ENCODE results near the gene COP1. TPM values are rescaled to one million over a fixed set of nuclear protein-coding genes. Genes with fewer than 3 reads are reported as not detected.
"Not testable (repeated sequence)": the region's sequence is repeated elsewhere in the genome, so short reads cannot be mapped to it uniquely, and the experiment has no call there.

The COP1 gene
- polyA plus RNA-seq, 3 donors, result 15.9 to 35.3 (median 20.8) TPM

DNA sequence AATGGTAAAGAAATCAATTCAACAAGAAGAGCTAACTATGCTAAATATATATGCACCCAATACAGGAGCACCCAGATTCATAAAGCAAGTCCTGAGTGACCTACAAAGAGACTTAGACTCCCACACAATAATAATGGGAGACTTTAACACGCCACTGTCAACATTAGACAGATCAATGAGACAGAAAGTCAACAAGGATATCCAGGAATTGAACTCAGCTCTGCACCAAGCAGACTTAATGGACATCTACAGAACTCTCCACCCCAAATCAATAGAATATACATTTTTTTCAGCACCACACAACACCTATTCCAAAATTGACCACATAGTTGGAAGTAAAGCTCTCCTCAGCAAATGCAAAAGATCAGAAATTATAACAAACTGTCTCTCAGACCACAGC, 212.4 kb downstream of the COP1 start:
- 100% methylated on average over 1 of the region's 1 CpG for WGBS, 3 donors
- H3K27ac ChIP-seq (ENCODE audit: low read depth, low read length), result not testable (repeated sequence)

DNA sequence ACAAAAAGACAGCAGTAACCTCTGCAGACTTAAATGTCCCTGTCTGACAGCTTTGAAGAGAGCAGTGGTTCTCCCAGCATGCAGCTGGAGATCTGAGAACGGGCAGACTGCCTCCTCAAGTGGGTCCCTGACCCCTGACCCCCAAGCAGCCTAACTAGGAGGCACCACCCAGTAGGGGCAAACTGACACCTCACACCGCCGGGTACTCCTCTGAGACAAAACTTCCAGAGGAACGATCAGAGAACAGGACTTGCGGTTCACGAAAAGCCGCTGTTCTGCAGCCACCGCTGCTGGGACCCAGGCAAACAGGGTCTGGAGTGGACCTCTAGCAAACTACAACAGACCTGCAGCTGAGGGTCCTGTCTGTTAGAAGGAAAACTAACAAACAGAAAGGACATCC, 214.3 kb downstream of the COP1 start:
- 94 to 99% (median 98%) methylated on average over 7 to 8 of the region's 8 CpGs for WGBS, 3 donors
- not testable (repeated sequence) for H3K27ac ChIP-seq (ENCODE audit: low read depth, low read length)

DNA sequence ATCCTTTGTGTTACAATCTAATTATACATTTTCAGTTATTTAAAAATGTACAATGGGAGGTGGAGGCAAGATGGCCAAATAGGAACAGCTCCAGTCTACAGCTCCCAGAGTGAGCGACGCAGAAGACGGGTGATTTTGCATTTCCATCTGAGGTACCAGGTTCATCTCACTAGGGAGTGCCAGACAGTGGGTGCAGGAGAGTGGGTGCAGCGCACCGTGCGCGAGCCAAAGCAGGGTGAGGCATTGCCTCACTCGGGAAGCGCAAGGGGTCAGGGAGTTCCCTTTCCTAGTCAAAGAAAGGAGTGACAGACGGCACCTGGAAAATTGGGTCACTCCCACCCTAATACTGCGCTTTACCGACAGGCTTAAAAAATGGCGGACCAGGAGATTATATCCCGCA, 214.9 kb downstream of the COP1 start:
- 90 to 92% (median 91%) methylated on average over 12 to 14 of the region's 14 CpGs for WGBS, 3 donors
- H3K27ac ChIP-seq (ENCODE audit: low read depth, low read length), result not testable (repeated sequence)

DNA sequence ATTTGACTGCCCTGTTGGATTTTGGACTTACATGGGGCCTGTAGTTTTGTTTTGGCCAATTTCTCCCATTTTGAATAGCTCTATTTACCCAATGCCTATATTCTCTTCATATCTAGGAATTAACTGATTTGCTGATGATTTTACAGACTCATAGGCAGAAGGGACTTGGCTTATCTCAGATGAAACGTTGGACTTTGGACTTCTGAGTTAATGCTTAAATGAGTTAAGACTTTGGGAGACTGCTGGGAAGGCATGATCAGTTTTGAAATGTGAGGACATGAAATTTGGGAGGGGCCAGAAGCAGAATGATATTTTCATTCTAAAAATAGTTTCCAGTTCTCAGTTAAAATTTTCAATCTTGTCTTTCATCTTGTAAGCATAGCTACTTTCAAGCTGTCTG, 222.3 kb downstream of the COP1 start:
- H3K27ac ChIP-seq (ENCODE audit: low read depth, low read length), result no peak overlapping the region
- WGBS, 3 donors, result 48 to 79% (median 63%) methylated on average over 1 of the region's 1 CpG

DNA sequence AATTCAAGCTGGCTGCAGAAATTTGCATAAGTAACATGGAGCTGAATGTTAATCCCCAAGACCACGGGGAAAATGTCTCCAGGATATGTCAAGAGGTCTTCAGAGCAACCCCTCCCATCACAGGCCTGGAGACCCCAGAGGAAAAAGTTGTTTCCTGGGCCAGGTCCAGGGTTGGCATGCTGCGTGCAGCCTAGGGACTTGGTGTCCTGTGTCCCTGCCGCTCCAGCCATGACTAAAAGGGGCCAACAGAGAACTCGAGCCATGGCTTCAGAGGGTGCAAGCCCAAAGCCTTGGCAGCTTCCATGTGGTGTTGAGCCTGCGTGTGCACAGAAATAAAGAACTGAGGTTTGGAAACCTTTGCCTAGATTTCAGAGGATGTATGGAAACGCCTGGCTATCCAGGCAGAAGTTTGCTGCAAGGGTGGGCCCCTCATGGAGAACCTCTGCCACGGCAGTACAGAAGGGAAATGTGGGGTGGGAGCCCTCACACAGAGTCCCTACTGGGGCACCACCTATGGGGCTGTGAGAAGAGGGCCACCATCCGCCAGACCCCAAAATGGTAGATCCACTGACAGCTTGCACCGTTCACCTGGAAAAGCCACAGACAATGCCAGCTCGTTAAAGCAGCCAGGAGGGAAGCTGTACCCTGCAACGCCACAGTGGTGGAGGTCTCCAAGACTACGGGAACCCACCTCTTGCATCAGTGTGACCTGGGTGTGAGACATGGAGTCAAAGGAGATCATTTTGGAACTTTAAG, 222.9 kb downstream of the COP1 start:
- 98 to 99% (median 99%) methylated on average over 12 of the region's 12 CpGs for WGBS, 3 donors
- no peak overlapping the region for H3K27ac ChIP-seq (ENCODE audit: low read depth, low read length)

DNA sequence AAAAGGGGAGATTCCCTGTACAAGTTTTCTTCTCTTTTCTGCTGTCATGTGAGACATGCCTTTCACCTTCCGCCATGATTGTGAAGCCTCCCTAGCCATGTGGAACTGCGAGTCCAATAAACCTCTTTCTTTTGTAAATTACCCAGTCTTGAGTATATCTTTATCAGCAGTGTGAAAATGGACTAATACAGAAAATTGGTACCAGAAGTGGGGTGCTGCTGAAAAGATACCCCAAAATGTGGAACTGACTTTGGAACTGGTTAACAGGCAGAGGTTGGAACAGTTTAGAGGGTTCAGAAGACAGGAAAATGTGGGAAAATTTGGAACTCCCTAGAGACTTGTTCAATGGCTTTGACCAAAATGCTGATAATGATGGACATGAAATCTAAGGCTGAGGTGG, 223.7 kb downstream of the COP1 start:
- not testable (repeated sequence) for H3K27ac ChIP-seq (ENCODE audit: low read depth, low read length)
- 97 to 100% (median 99%) methylated on average over 2 of the region's 2 CpGs for WGBS, 3 donors

DNA sequence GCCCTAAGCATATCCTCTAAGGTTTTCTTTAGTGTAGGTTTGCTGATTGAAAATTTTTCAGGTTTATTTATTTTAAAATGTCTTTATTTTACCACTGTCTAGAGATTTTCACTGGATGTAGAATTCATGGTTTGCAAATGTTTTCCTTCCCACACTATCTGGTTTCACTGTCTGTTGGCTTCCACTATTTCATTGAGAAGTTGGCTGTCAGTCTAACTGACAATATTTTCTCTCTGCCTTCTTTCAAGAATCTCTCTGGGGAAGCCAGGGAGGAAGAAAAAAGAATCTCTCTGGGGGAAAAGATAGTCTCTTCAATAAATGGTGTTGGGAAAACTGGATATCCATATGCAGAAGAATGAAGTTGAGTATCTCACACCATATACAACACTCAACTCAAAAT, 226.0 kb downstream of the COP1 start:
- H3K27ac ChIP-seq (ENCODE audit: low read depth, low read length), result no peak overlapping the region

DNA sequence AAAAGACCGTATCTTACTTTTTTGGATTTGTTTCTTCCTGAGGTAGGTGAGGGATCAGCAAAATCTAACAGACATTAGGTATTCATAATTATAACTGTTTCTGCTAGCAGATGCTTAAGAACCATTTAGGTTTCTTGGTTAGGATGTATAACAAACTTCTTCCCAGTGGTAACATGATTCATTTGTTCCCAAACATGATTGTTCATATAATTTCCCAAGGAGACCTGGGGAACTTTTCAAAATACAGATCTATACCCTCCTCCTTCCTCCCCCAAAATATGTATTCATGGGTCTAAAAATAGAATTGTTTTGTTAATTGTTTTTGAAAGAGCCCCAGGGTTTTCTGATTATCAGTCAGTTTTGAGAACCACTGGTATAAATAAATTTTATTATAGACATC, 228.2 kb downstream of the COP1 start:
- no peak overlapping the region for H3K27ac ChIP-seq (ENCODE audit: low read depth, low read length)
- 96 to 100% (median 100%) methylated on average over 1 of the region's 1 CpG for WGBS, 3 donors

DNA sequence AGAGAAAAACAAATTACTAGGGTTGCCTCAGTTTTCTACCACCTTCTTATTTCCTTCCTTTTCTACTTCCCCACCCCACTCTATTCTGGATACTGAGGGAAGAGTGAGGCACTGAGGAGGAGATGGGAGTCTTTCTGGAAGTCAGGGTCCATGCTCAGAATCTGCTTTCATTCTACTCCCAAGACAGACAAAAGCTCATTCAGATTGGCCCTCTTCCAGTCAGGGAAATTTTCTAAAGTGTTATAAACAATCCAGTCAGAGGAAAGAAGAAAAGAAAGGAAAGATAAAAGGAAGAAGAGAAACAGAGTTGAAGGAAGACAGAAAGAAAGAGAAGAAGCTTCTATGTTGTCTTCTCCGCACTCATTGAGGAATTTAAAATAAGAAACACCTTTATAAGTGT, 228.6 kb downstream of the COP1 start:
- 96 to 100% (median 100%) methylated on average over 1 of the region's 1 CpG for WGBS, 3 donors
- H3K27ac ChIP-seq (ENCODE audit: low read depth, low read length), result no peak overlapping the region

DNA sequence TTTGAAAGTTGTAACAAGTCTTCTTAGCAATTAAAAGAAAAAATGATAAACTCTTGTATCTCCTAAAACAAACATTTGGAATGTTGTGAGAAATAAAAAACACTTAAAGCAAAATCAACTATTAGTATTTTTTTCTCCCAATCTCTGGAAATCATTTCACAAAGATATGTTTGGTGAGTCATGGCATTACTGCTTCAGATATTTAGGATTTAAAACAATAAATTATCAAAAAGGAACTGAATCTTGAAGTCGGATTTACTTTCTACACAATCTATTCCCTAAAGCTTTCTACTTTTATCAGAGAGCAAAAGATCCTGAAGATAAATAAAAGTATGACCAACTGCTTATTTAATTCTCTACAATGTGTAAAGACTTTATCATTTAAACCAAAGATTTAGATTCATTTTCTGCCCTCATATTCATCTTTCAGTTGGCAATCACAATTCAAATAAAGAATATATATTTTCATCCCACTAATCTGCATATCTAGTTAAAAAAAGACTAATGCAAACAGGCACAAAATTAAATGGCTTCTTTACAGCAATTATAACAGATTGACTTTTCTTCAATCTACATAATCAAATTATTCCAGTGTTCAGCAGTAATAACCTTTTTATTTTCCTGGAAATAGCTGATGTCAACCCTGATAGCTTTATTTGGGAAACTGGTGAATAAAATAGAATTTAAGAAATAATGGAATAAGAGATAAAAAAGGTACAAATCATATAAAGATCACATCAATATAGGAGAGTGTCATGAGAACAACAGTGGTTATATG, 230.0 kb downstream of the COP1 start:
- 62 to 82% (median 70%) methylated on average over 1 of the region's 1 CpG for WGBS, 3 donors

DNA sequence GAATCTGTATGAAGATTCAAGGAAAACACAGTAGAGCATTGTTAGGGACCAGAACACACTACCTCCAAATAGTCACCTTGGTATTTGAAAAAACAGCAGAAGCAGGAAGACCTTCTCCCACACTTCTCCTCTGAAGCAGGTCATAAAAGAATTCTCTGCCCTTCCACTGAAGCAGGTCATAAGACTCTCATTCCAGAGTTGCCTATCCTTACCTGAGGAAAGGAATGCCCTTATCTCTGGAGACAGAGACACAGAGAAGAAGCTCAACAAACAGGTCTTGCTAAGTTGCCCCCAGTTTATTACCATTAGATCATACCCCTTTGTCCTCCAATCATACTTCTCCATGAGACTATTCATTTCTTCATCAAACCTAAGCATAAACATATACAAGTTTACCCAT, 237.9 kb downstream of the COP1 start:
- no peak overlapping the region for H3K27ac ChIP-seq (ENCODE audit: low read depth, low read length)

More for the DNA sequence above, 230.0 kb downstream of the COP1 start:
- no peak overlapping the region for H3K27ac ChIP-seq (ENCODE audit: low read depth, low read length)

DNA sequence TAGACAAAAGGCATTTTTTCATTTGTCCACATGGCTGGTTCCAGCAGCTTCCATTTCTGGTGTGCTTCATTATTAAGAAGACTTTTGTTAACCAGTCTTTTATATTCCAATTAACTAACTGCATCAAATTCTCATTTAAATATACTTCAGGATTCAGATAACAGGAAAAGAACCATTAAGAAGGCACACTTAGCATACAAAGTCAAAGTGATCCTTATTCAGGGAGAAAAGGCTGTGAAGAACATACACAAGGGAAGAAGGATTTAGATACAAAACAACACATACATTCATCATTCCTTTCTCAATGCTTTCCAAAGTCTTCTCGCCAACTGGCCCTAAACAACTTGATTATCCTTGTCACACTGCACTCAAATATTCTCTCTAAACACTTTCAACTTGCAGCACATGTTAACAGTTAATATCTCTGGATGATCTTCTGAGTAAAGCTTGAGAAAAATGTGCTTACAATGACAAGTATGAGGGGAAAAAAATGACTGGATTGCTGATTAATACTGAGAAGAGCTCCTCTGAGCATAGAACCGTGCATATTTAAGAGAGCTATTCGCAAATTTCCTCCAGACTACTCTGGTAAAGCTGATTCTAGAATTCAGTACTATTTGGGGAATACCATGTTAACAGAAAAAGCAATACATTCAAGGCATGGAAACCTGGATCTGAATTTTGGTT, 238.5 kb downstream of the COP1 start:
- 64 to 76% (median 75%) methylated on average over 3 of the region's 3 CpGs for WGBS, 3 donors
- H3K27ac ChIP-seq (ENCODE audit: low read depth, low read length), result no peak overlapping the region

DNA sequence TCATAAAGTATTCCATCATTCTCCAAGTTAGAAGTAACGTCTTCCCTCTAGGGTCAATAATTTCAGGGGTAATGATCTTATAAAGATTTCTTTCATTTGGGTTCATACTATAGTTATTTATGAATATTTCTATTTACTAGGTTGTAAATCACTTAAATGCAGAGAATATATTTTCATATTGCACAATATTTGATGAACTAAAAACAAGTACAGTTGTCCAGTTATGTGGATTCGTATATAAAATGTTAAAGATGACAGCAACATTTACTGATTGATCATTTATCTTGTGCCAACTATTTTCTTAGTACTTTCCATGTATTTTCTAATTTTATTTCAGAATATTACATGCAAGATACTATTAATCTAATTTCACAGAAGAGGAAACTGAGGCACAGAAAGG, 243.3 kb downstream of the COP1 start:
- 95 to 98% (median 97%) methylated on average over 2 of the region's 2 CpGs for WGBS, 3 donors
- H3K27ac ChIP-seq (ENCODE audit: low read depth, low read length), result no peak overlapping the region

DNA sequence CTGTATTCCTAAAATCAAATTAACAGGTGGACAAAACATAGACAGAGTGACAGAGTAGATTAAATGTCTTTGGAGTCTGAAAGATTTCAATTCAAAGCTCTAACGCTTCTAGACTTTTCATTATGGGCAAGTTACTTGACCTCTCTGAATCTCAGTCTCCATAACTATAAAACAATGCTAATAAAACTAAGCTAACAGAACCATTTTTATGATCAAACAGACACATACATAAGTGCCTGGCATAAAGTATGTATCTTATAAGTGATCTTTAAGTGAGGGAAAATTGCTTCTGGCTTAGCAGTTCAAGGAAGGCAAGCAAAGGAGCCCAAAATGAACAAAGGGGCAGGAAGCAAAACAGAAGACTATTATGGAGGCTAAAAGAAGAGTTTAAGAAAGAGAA, 246.9 kb downstream of the COP1 start:
- H3K27ac ChIP-seq (ENCODE audit: low read depth, low read length), result no peak overlapping the region
- 86 to 100% (median 99%) methylated on average over 1 of the region's 1 CpG for WGBS, 3 donors

DNA sequence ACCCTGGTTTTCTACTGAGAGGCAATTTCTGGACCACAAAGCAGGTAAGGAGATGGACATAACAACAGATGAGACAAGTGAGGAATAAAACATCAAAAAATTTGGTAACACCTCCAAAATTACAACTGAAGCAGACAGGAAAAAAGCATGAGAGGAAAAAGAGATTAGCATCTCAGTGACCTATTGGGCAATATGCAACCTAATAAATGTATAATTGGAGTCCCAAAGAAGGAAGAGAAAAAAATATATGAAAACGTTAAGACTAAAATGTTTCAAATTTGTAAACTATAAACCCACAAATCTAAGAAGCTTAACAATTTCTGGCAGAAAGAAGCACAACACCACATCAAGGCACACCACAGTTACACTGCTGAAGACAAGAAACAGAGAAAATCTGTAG, 255.5 kb downstream of the COP1 start:
- WGBS, 3 donors, result 97 to 100% (median 100%) methylated on average over 1 of the region's 1 CpG
- H3K27ac ChIP-seq (ENCODE audit: low read depth, low read length), result no peak overlapping the region

DNA sequence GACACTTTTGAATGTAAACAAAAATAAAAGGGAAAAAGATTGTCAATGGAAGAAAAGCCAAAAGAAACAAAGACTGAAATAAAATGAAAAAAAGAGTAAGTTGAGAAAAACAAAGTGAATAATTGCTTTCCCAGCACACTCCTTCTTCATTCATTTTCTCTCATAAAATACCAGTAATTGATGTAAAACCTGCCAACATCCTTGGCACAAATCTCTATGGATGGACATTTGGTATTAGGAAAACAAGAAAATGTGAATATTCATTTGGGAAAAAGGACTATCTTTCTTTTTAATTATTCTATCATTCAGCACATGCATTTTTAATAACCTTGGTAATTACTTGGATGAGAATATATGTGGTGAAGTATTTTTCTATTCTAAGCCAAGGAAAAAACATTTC, 259.3 kb downstream of the COP1 start:
- no peak overlapping the region for H3K27ac ChIP-seq (ENCODE audit: low read depth, low read length)

DNA sequence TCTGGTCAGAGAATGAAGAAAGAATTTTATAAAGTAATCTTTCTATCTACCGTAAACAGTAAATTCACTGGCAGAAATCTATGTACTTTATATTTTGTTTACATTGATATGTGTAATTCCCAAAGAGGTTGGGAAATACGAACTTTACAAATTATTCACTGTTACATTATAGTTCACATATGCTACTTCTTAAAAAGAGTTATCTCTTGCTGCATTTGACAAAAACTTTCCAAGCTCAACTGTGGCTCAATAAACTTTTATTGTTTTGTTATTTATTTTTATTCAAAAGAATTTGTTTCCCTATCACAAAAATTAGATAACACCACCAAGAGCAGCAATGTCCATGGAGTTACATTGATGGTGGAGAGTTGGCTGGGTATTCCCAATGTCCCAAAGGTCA, 262.5 kb downstream of the COP1 start:
- WGBS, 3 donors, result 92 to 97% (median 95%) methylated on average over 2 of the region's 2 CpGs
- no peak overlapping the region for H3K27ac ChIP-seq (ENCODE audit: low read depth, low read length)

DNA sequence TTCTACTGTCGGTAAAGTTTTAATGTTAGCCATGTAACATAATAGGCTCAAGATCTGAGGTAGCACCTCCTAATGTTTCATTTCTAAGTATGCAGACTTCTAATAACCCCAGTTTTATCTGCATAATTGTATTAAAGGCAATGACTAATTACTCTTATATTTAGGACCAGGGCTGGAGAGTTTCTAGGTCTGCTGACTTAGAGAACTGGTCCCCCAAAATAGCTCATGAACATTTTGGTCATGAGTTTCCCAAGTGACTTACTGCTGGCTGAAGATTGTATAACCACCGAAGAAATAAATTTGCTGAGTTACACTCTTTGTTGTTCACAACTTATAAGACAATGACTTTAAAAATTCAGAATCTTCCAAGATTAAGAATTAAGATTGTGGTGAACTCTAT, 265.9 kb downstream of the COP1 start:
- WGBS, 3 donors, result 90 to 97% (median 90%) methylated on average over 2 of the region's 2 CpGs
- H3K27ac ChIP-seq (ENCODE audit: low read depth, low read length), result no peak overlapping the region

DNA sequence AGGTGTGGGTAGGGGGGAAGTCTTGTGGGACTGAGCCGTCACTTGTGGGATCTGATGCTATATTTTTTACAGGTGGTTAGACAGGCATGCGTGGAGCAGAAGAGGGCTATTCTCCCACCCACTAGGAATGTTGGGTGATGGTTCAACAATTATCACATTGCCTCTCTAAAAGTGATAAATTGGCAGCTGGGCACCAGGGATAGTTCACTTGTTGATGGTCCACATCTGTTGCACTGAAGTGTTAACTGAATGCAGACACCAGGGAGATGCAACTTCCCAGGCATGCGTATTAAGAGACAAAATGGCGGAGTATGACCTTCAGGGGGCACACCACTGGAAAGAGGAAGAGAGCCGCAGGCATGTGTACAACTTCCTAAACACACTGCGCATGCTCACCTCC, 270.4 kb downstream of the COP1 start:
- H3K27ac ChIP-seq (ENCODE audit: low read depth, low read length), result no peak overlapping the region
- WGBS, 3 donors, result 95 to 100% (median 95%) methylated on average over 6 of the region's 6 CpGs
